Peyer's patch (tissue), 4 donors: ENCODE measurements around the gene DLGAP1.

Experiments used
- POLR2A ChIP-seq, 2 donors: fragments of 450-650 bp; IDR thresholded peaks; one replicate each; pipeline ENCODE4 v1.5.1; 2017; ENCODE audit warnings: antibody characterized with exemption in 2 of 2, mild to moderate bottlenecking in 2 of 2, moderate library complexity in 2 of 2
- TF ChIP-seq, protein P1 (sequence below), 6 experiments: fragments of 450-650 bp in 4 of 6; fragments of 200-600 bp in 2 of 6; sonication (generic) in 1 of 6; IDR thresholded peaks; one replicate each; pipeline ENCODE4 v1.5.1; 2017 to 2019; ENCODE audit warnings: antibody characterized with exemption in 6 of 6, mild to moderate bottlenecking in 3 of 6, moderate library complexity in 1 of 6

DNA sequence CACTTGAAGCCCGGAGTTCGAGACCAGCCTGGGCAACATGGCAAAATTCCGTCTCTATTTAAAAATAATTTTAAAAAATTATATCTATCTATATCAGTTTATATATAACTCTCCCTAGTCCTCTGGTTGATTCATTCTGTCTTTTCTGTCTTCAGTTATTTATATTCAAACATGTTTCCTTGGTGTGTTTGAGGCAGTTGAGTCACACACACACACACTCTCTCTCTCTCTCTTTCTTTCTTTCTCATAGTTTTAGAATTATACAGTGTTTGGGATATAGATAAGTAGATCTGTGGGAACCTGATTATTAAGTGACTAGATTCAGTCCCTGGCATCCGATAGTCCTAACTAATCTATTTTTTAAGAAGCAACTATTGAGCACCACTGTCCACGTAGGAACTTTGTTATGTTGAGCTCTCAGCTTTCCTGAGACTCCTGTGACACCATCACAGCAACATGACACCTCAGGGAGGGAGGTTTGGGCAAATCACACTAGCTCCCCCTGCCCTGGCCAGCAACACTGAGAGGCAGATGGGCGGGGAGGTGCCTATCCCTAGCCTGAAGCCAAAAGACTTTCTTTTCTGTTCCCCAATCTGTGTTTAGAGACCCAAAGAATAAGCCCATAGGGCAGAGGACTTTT is 482.7 kb downstream of the DLGAP1 start:
- TF ChIP-seq, protein P1, sequence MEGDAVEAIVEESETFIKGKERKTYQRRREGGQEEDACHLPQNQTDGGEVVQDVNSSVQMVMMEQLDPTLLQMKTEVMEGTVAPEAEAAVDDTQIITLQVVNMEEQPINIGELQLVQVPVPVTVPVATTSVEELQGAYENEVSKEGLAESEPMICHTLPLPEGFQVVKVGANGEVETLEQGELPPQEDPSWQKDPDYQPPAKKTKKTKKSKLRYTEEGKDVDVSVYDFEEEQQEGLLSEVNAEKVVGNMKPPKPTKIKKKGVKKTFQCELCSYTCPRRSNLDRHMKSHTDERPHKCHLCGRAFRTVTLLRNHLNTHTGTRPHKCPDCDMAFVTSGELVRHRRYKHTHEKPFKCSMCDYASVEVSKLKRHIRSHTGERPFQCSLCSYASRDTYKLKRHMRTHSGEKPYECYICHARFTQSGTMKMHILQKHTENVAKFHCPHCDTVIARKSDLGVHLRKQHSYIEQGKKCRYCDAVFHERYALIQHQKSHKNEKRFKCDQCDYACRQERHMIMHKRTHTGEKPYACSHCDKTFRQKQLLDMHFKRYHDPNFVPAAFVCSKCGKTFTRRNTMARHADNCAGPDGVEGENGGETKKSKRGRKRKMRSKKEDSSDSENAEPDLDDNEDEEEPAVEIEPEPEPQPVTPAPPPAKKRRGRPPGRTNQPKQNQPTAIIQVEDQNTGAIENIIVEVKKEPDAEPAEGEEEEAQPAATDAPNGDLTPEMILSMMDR (IDR thresholded peaks at IDR 0.05) = no peak
- TF ChIP-seq POLR2A (IDR thresholded peaks at IDR 0.05) = no peak
